Activated CD4-positive, alpha-beta T cell treated with anti-CD3 and anti-CD28 coated beads, Interleukin-2, amount 10 ng/mL, durations not matched to agents 24 days and 14 days (primary cell): Measurements from ENCODE around the gene PPP1R1B. TPM values are rescaled to one million over a fixed set of nuclear protein-coding genes. Genes with fewer than 3 reads are reported as not detected.

ENCODE experiments used
- DNase-seq: peaks from one replicate; pipeline ENCODE4 v3.0.0; 2022
- H3K27ac Mint-ChIP-seq: one replicate; pipeline ENCODE4 v1.8.0; 2022; ENCODE audit warnings: mild to moderate bottlenecking, mixed read lengths
- H3K27me3 Mint-ChIP-seq: one replicate; pipeline ENCODE4 v1.8.0; 2022; ENCODE audit warnings: mixed read lengths
- H3K36me3 Mint-ChIP-seq: one replicate; pipeline ENCODE4 v1.8.0; 2022; ENCODE audit warnings: low read depth, mild to moderate bottlenecking, mixed read lengths
- H3K4me1 Mint-ChIP-seq: one replicate; pipeline ENCODE4 v1.8.0; 2021; ENCODE audit warnings: mixed read lengths
- H3K4me3 Mint-ChIP-seq: one replicate; pipeline ENCODE4 v1.8.0; 2022; ENCODE audit warnings: mild to moderate bottlenecking, moderate library complexity, mixed read lengths
- H3K9me3 Mint-ChIP-seq: one replicate; pipeline ENCODE4 v1.8.0; 2021; ENCODE audit warnings: mixed read lengths
- intact Hi-C: fragments of 100-400 bp; cut with micrococcal nuclease; formaldehyde crosslinking; loops from one replicate; pipeline ENCODE4 v1.15.1; 2023
- total RNA-seq: library from RNA; stranded (reverse); gene quantifications from 2 replicates; pipeline ENCODE4 v1.2.3, GENCODE V29; 2022

Gene PPP1R1B
- total RNA-seq, 1 donor from 2014 or later, result not detected

- peaks cover 33% of the 10 kb centered on the region for H3K4me1 Mint-ChIP-seq
- peaks cover 15% of the 10 kb centered on the region for H3K27me3 Mint-ChIP-seq
- no peak overlapping the region for H3K27ac Mint-ChIP-seq
- DNase-seq, result no peak
- H3K36me3 Mint-ChIP-seq, result peaks cover 6% of the 10 kb centered on the region
- H3K4me3 Mint-ChIP-seq, result no peak overlapping the region
- no peaks in the 10 kb centered on the region for H3K9me3 Mint-ChIP-seq
- intact Hi-C loops, result no loop called here
Measured at GRCh38 chr17:39673335-39674081, 46.8 kb downstream of the PPP1R1B start.

GRCh38 chr17:39674179-39674578, 47.4 kb downstream of the PPP1R1B start:
- no peaks in the 10 kb centered on the region for H3K9me3 Mint-ChIP-seq
- DNase-seq, result no peak
- H3K4me1 Mint-ChIP-seq, result peaks cover 37% of the 10 kb centered on the region
- peaks cover 11% of the 10 kb centered on the region for H3K27me3 Mint-ChIP-seq
- peaks cover 7% of the 10 kb centered on the region for H3K36me3 Mint-ChIP-seq
- intact Hi-C loops, result no loop called here
- H3K4me3 Mint-ChIP-seq, result no peak overlapping the region
- no peak overlapping the region for H3K27ac Mint-ChIP-seq

GRCh38 chr17:39674702-39675389, 48.1 kb downstream of the PPP1R1B start:
- Mint-ChIP-seq H3K27ac (no peak overlapping the region), H3K4me1 (peaks cover 44% of the 10 kb centered on the region), H3K9me3 (no peaks in the 10 kb centered on the region), H3K4me3 (no peak overlapping the region), H3K36me3 (peaks cover 12% of the 10 kb centered on the region), H3K27me3 (peaks cover 7% of the 10 kb centered on the region)
- no peak for DNase-seq
- intact Hi-C loops, result no loop called here

GRCh38 chr17:39675390-39676082, 48.8 kb downstream of the PPP1R1B start:
- Mint-ChIP-seq H3K36me3 (peaks cover 16% of the 10 kb centered on the region), H3K27me3 (peaks cover 5% of the 10 kb centered on the region), H3K9me3 (no peaks in the 10 kb centered on the region), H3K4me1 (peaks cover 48% of the 10 kb centered on the region), H3K4me3 (peak overlapping the region; percentile 56), H3K27ac (peak overlapping the region; percentile 83)
- no peak for DNase-seq
- intact Hi-C loops, result no loop called here

- intact Hi-C loops, result no loop called here
- H3K9me3 Mint-ChIP-seq, result no peaks in the 10 kb centered on the region
- peaks cover 3% of the 10 kb centered on the region for H3K27me3 Mint-ChIP-seq
- DNase-seq, result peak; percentile 83
- H3K4me3 Mint-ChIP-seq, result peak overlapping the region; percentile 56
- peaks cover 19% of the 10 kb centered on the region for H3K36me3 Mint-ChIP-seq
- peak overlapping the region; percentile 83 for H3K27ac Mint-ChIP-seq
- peaks cover 52% of the 10 kb centered on the region for H3K4me1 Mint-ChIP-seq
Measured at GRCh38 chr17:39676198-39676819, 49.6 kb downstream of the PPP1R1B start.

- Mint-ChIP-seq H3K4me1 (peaks cover 48% of the 10 kb centered on the region), H3K27ac (no peak overlapping the region), H3K36me3 (peaks cover 19% of the 10 kb centered on the region), H3K27me3 (no peaks in the 10 kb centered on the region), H3K9me3 (no peaks in the 10 kb centered on the region), H3K4me3 (no peak overlapping the region)
- no peak for DNase-seq
- intact Hi-C loops, result no loop called here
Measured at GRCh38 chr17:39677072-39677471, 50.3 kb downstream of the PPP1R1B start.

- Mint-ChIP-seq H3K9me3 (no peaks in the 10 kb centered on the region), H3K27ac (peak overlapping the region; percentile 20), H3K27me3 (no peaks in the 10 kb centered on the region), H3K36me3 (peaks cover 19% of the 10 kb centered on the region), H3K4me1 (peaks cover 48% of the 10 kb centered on the region), H3K4me3 (no peak overlapping the region)
- intact Hi-C loops, result no loop called here
- DNase-seq, result no peak
Measured at GRCh38 chr17:39677542-39678339, 51.0 kb downstream of the PPP1R1B start.

- Mint-ChIP-seq H3K27me3 (no peaks in the 10 kb centered on the region), H3K27ac (peak overlapping the region; percentile 13), H3K4me1 (peaks cover 48% of the 10 kb centered on the region), H3K36me3 (peaks cover 25% of the 10 kb centered on the region), H3K9me3 (no peaks in the 10 kb centered on the region), H3K4me3 (no peak overlapping the region)
- intact Hi-C loops, result no loop called here
- no peak for DNase-seq
Measured at GRCh38 chr17:39678340-39679116, 51.8 kb downstream of the PPP1R1B start.

GRCh38 chr17:39679521-39680192, 52.9 kb downstream of the PPP1R1B start:
- Mint-ChIP-seq H3K27ac (peak overlapping the region; percentile 89), H3K9me3 (no peaks in the 10 kb centered on the region), H3K36me3 (peaks cover 28% of the 10 kb centered on the region), H3K4me1 (peaks cover 48% of the 10 kb centered on the region), H3K27me3 (no peaks in the 10 kb centered on the region), H3K4me3 (peak overlapping the region; percentile 56)
- peak; percentile 76 for DNase-seq
- intact Hi-C loops, result loop anchor here (10.0 kb wide), 1 partner anchor 245 kb away; the partner anchor contains the start of genes LRRC3C and ORMDL3

- intact Hi-C loops, result loop anchor here (10.0 kb wide), 1 partner anchor 241 kb away; the partner anchor contains the start of genes LRRC3C and ORMDL3
- no peak for DNase-seq
- Mint-ChIP-seq H3K9me3 (no peaks in the 10 kb centered on the region), H3K4me3 (no peak overlapping the region), H3K27ac (no peak overlapping the region), H3K27me3 (no peaks in the 10 kb centered on the region), H3K36me3 (peaks cover 31% of the 10 kb centered on the region), H3K4me1 (peaks cover 28% of the 10 kb centered on the region)
Measured at GRCh38 chr17:39683295-39683939, 56.7 kb downstream of the PPP1R1B start.

GRCh38 chr17:39684369-39685192, 57.8 kb downstream of the PPP1R1B start:
- Mint-ChIP-seq H3K4me3 (no peak overlapping the region), H3K27me3 (no peaks in the 10 kb centered on the region), H3K27ac (no peak overlapping the region), H3K36me3 (peaks cover 26% of the 10 kb centered on the region), H3K4me1 (peaks cover 25% of the 10 kb centered on the region), H3K9me3 (no peaks in the 10 kb centered on the region)
- no peak for DNase-seq
- intact Hi-C loops, result loop anchor here (5.0 to 10.0 kb wide), 4 partner anchors 48 to 240 kb away; partner anchors contain the start of genes LRRC3C, MIEN1, ORMDL3 and ZPBP2
